Thyroid gland (tissue), 4 donors: ENCODE data around the gene ZNF836.

ENCODE experiments used
- CTCF ChIP-seq, 6 experiments: fragments of 200-600 bp in 3 of 6; fragments of 450-650 bp in 3 of 6; sonication (generic) in 3 of 6; IDR thresholded peaks; one replicate each; pipeline ENCODE4 v1.5.1; 2016 to 2019; ENCODE audit warnings: antibody characterized with exemption in 6 of 6, mild to moderate bottlenecking in 2 of 6, inconsistent platforms in 1 of 6, moderate library complexity in 1 of 6
- POLR2A ChIP-seq, 2 donors: fragments of 450-650 bp; IDR thresholded peaks; one replicate each; pipeline ENCODE4 v1.6.1; 2017; ENCODE audit warnings: antibody characterized with exemption in 2 of 2, mild to moderate bottlenecking in 2 of 2, moderate library complexity in 1 of 2

- TF ChIP-seq CTCF (IDR thresholded peaks at IDR 0.05) (no peak), POLR2A (IDR thresholded peaks at IDR 0.05) (no peak)
These were observed 46.2 kb upstream of the ZNF836 start for GRCh38 chr19:52217576-52217975.
